Liver (tissue), 9 donors: ENCODE data around the gene AKAP10. TPM values are rescaled to one million over a fixed set of nuclear protein-coding genes. Genes with fewer than 3 reads are reported as not detected.

ENCODE experiments used
- DNase-seq: peaks from one replicate; pipeline ENCODE4 v3.0.0-alpha.2; 2017; ENCODE audit warnings: low spot score
- H3K27ac ChIP-seq, 2 donors: one replicate each; pipeline ENCODE4 v1.7.0; 2013; ENCODE audit warnings: inconsistent platforms in 2 of 2, low read length in 2 of 2, control low read depth in 1 of 2, low read depth in 1 of 2, mild to moderate bottlenecking in 1 of 2
- H3K27me3 ChIP-seq, 4 donors: one replicate each; pipeline versions ENCODE4 v1.6.1 to v1.7.0; 2013; ENCODE audit warnings: low read length in 3 of 4, inconsistent platforms in 1 of 4, mild to moderate bottlenecking in 1 of 4, moderate library complexity in 1 of 4; ENCODE audit not compliant: control insufficient read depth in 4 of 4, insufficient read depth in 4 of 4
- H3K36me3 ChIP-seq, 4 donors: one replicate each; pipeline versions ENCODE4 v1.6.1 to v1.7.0; 2013; ENCODE audit warnings: low read length in 3 of 4, mild to moderate bottlenecking in 3 of 4, low read depth in 1 of 4, moderate library complexity in 1 of 4; ENCODE audit not compliant: control insufficient read depth in 4 of 4, insufficient read depth in 3 of 4
- H3K4me1 ChIP-seq, 4 donors: one replicate each; pipeline versions ENCODE4 v1.6.1 to v1.7.0; 2013; ENCODE audit warnings: low read length in 3 of 4, mild to moderate bottlenecking in 3 of 4, moderate library complexity in 1 of 4; ENCODE audit not compliant: control insufficient read depth in 4 of 4, insufficient read depth in 4 of 4
- H3K4me3 ChIP-seq, 3 donors: one replicate each; pipeline versions ENCODE4 v1.6.1 to v1.7.0; 2013; ENCODE audit warnings: low read length in 3 of 3, control low read depth in 1 of 3, low read depth in 1 of 3, mild to moderate bottlenecking in 1 of 3
- H3K9ac ChIP-seq, 2 donors: one replicate each; pipeline ENCODE4 v1.7.0; 2013; ENCODE audit warnings: low read length in 2 of 2, mild to moderate bottlenecking in 2 of 2, moderate library complexity in 2 of 2, control low read depth in 1 of 2, low read depth in 1 of 2
- H3K9me3 ChIP-seq, 4 donors: one replicate each; pipeline versions ENCODE4 v1.6.1 to v1.7.0; 2013; ENCODE audit warnings: low read length in 3 of 4; ENCODE audit not compliant: control insufficient read depth in 4 of 4
- FOXA2 ChIP-seq: IDR thresholded peaks from 2 replicates; pipeline ENCODE4 v1.6.1; 2016; ENCODE audit warnings: antibody characterized with exemption
- NR2F2 ChIP-seq: IDR thresholded peaks from 2 replicates; pipeline ENCODE4 v1.6.1; 2016; ENCODE audit warnings: antibody characterized with exemption
- RAD21 ChIP-seq, 2 donors: IDR thresholded peaks; 2 replicates each; pipeline ENCODE4 v1.6.1; 2016; ENCODE audit warnings: antibody characterized with exemption in 2 of 2, mild to moderate bottlenecking in 2 of 2
- SP1 ChIP-seq: IDR thresholded peaks from 2 replicates; pipeline ENCODE4 v1.6.1; 2018; ENCODE audit warnings: antibody characterized with exemption, mild to moderate bottlenecking
- TAF1 ChIP-seq: conservative IDR thresholded peaks from 2 replicates; pipeline ENCODE4 v1.6.1; 2016; ENCODE audit warnings: antibody characterized with exemption, mild to moderate bottlenecking
- WGBS: extraction: QIAGEN DNeasy Blood & Tissue Kit; methylation state at CpG from one replicate; pipeline ENCODE4 v1.1.7; 2013; 5-methylcytosine and 5-hydroxymethylcytosine counted together
- polyA plus RNA-seq, 2 donors: library from polyadenylated mRNA; stranded (reverse) in 1 of 2; unstranded in 1 of 2; fragments of 200-250 nt in 1 of 2; fragments of >200 nt in 1 of 2; fragmentation: Nextera tagmentation in 1 of 2; extraction: Ambion mirVana in 1 of 2; gene quantifications; one replicate each; pipeline versions ENCODE4 v1.2.1 to v1.2.3, GENCODE V29; 2013 to 2015
- total RNA-seq, 2 donors: library from RNA; depleted of rRNA; stranded (reverse); fragments of >200 nt; gene quantifications; one replicate each; pipeline ENCODE4 v1.2.3, GENCODE V29; 2014
- TF ChIP-seq, protein P1 (sequence below): IDR thresholded peaks from 2 replicates; pipeline ENCODE4 v1.6.1; 2016; ENCODE audit warnings: antibody characterized with exemption, mild to moderate bottlenecking
- TF ChIP-seq, protein P2 (sequence below): IDR thresholded peaks from 2 replicates; pipeline ENCODE4 v1.6.1; 2016; ENCODE audit warnings: antibody characterized with exemption
- donor health status: healthy.
- donor health status: healthy.
- donor health status: healthy.
- donor health status: healthy.
- donor health status: healthy.

Gene AKAP10
- total and polyA plus RNA-seq, 4 donors: 4.2 to 16.3 (median 10.1) TPM

DNA sequence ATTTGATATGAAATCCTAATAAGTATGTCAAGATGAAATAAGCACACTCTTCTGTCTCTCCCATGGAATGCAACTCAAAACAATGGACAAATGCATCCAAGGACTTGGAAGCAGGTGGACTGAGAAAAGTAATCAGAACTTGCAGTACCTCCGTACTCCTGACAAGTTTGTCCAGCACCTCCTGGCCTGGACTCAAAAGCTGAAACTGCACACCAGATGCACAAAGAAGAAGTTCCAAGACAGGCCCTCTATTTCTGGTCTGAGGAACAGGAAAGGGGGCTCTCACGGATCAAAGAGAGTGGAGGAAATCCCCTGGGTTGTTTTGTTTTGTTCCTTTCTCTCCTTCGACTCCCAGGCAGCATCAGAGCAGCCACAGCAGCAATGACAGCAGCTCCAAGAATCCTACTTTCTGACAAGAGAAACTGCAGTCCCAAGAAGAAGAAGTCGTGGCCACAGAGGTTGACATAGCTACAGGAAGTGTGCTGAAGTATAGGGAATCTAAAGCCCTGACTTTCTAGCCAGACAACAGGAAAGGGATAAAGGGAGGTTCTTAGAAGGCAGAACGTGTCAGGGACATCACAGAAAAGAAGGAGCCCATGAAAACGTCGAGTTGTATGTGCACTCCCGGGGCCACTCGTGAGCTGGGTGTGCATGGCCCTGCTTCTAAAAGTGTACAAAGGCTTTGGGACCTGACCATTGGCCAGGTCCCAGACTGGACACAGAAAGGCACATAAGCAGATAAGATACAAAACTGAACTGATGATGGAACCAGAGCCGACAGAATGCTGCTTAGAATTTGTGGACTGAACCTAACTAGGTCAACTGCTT lies 29.3 kb downstream of the AKAP10 start:
- Histone ChIP-seq H3K9ac (no peak overlapping the region), H3K9me3 (no peaks in the 10 kb centered on the region), H3K27me3 (no peaks in the 10 kb centered on the region), H3K36me3 (peaks cover 5 to 26% (median 17%) of the 10 kb centered on the region in 4 donors), H3K27ac (no peak overlapping the region), H3K4me3 (no peak overlapping the region), H3K4me1 (peaks cover 0 to 4% (median 0%) of the 10 kb centered on the region in 4 donors)
- no peak for DNase-seq
- WGBS: 67% methylated on average over 10 of the region's 10 CpGs
- no peak for TF ChIP-seq FOXA2
- TF ChIP-seq TAF1: no peak
- TF ChIP-seq, protein P1, sequence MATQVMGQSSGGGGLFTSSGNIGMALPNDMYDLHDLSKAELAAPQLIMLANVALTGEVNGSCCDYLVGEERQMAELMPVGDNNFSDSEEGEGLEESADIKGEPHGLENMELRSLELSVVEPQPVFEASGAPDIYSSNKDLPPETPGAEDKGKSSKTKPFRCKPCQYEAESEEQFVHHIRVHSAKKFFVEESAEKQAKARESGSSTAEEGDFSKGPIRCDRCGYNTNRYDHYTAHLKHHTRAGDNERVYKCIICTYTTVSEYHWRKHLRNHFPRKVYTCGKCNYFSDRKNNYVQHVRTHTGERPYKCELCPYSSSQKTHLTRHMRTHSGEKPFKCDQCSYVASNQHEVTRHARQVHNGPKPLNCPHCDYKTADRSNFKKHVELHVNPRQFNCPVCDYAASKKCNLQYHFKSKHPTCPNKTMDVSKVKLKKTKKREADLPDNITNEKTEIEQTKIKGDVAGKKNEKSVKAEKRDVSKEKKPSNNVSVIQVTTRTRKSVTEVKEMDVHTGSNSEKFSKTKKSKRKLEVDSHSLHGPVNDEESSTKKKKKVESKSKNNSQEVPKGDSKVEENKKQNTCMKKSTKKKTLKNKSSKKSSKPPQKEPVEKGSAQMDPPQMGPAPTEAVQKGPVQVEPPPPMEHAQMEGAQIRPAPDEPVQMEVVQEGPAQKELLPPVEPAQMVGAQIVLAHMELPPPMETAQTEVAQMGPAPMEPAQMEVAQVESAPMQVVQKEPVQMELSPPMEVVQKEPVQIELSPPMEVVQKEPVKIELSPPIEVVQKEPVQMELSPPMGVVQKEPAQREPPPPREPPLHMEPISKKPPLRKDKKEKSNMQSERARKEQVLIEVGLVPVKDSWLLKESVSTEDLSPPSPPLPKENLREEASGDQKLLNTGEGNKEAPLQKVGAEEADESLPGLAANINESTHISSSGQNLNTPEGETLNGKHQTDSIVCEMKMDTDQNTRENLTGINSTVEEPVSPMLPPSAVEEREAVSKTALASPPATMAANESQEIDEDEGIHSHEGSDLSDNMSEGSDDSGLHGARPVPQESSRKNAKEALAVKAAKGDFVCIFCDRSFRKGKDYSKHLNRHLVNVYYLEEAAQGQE: no peak

DNA sequence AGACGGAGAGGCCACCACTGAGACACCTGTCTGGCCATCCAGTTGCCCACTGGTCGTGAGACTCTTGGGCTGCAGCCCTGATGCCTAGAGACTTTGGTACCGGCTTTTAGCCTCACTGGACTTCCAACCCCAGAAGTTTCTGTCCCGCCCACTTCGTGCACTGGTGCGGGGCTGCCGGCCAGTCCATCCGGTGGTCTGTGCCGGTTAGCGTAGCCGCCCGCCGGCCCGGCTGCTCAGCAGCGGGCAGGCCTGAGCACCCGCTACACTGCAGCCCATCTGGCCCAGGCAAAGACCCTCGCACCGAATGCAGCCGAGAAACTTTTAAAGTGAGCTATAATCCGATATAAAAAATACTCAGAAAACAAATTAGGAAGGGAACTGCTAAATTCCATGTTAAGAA lies 30.7 kb downstream of the AKAP10 start:
- no peak for DNase-seq
- WGBS: 98% methylated on average over 20 of the region's 20 CpGs
- TF ChIP-seq TAF1: no peak
- TF ChIP-seq, protein P2, sequence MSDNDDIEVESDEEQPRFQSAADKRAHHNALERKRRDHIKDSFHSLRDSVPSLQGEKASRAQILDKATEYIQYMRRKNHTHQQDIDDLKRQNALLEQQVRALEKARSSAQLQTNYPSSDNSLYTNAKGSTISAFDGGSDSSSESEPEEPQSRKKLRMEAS: no peak
- TF ChIP-seq RAD21 (IDR thresholded peaks at IDR 0.05): no peak
- TF ChIP-seq NR2F2: no peak
- Histone ChIP-seq H3K27ac (no peak overlapping the region), H3K36me3 (peaks cover 5 to 26% (median 17%) of the 10 kb centered on the region in 4 donors), H3K4me3 (no peak overlapping the region), H3K9me3 (no peaks in the 10 kb centered on the region), H3K27me3 (no peaks in the 10 kb centered on the region), H3K4me1 (peaks cover 0 to 4% (median 0%) of the 10 kb centered on the region in 4 donors), H3K9ac (no peak overlapping the region)

DNA sequence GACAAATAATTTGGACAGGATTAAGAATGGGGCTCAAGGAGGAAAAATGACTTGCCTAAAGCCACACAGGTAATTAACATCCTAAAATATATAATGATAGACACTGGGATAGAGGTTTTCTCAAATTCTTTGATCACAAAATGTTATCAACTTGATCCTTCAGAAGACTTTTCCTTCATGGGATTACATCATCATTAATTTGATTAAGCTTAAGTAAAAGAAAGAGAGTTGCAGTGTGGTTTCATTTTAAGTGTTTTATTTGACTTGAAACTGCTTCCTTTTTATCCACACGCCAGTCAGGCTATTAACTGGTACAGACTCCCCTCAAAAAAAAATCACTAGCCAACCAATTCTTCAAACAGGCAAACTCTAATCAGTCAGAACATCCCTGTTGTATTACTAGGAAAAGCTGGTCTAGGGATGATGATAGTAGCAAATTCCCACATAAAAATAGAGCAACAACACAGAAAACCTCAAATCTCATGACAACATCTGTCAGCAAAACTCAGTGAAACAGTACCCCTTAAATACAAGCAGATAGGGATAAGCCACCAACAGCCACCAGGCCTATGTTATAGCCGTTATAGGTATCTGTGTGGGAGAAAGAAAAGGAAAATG lies 32.5 kb downstream of the AKAP10 start:
- H3K4me3 ChIP-seq: no peak overlapping the region
- TF ChIP-seq, protein P2: no peak
- TF ChIP-seq, protein P1: no peak
- no peak for TF ChIP-seq SP1
- 91% methylated on average over 2 of the region's 2 CpGs for WGBS
- peaks cover 0 to 4% (median 0%) of the 10 kb centered on the region in 4 donors for H3K4me1 ChIP-seq
- no peak overlapping the region for H3K9ac ChIP-seq
- H3K27ac ChIP-seq: no peak overlapping the region
- H3K36me3 ChIP-seq: peaks cover 5 to 29% (median 19%) of the 10 kb centered on the region in 4 donors
- no peak for DNase-seq
- no peaks in the 10 kb centered on the region for H3K27me3 ChIP-seq
- no peaks in the 10 kb centered on the region for H3K9me3 ChIP-seq
